ENCODE results near the gene FAR2.
A peak's percentile ranks its signal among the peaks of the same experiment; 100 is the strongest.
"Not testable (repeated sequence)": the region's sequence is repeated elsewhere in the genome, so short reads cannot be mapped to it uniquely, and the experiment has no call there.

The FAR2 gene

GRCh38 chr12:29148911-29149690 lies at the start of gene FAR2:
Gene FAR2, plus strand, starts transcription at chr12:29149278. Its CDS starts 121,172 bp downstream, at chr12:29270450.
- DNase-seq, result peak; percentile 44

GRCh38 chr12:29102741-29103140 lies 46.3 kb upstream of the FAR2 start:
- DNase-seq, result peak; percentile 49

GRCh38 chr12:29103539-29103974 lies 45.5 kb upstream of the FAR2 start:
- peak; percentile 81 for DNase-seq

GRCh38 chr12:29104516-29104915 lies 44.6 kb upstream of the FAR2 start:
- DNase-seq, result peak; percentile 34

- DNase-seq, result no peak
These were observed 38.3 kb upstream of the FAR2 start for GRCh38 chr12:29110506-29111442.

- no peak for DNase-seq
These were observed 36.0 kb upstream of the FAR2 start for GRCh38 chr12:29113101-29113500.

- no peak for DNase-seq
These were observed 32.7 kb upstream of the FAR2 start for GRCh38 chr12:29116414-29116813.

- no peak for DNase-seq
These were observed 17.5 kb upstream of the FAR2 start for GRCh38 chr12:29131539-29131938.

GRCh38 chr12:29132316-29132715 lies 16.8 kb upstream of the FAR2 start:
- DNase-seq, result no peak

GRCh38 chr12:29133181-29133580 lies 15.9 kb upstream of the FAR2 start:
- no peak for DNase-seq

GRCh38 chr12:29133680-29134079 lies 15.4 kb upstream of the FAR2 start:
- no peak for DNase-seq

- not testable (repeated sequence) for DNase-seq
These were observed 10.8 kb upstream of the FAR2 start for GRCh38 chr12:29138256-29138655.

- DNase-seq, result not testable (repeated sequence)
These were observed 10.2 kb upstream of the FAR2 start for GRCh38 chr12:29138855-29139254.

- DNase-seq, result no peak
These were observed 3.5 kb upstream of the FAR2 start for GRCh38 chr12:29145372-29146170.

- no peak for DNase-seq
These were observed 2.9 kb upstream of the FAR2 start for GRCh38 chr12:29146196-29146595.

- no peak for DNase-seq
These were observed 1.1 kb upstream of the FAR2 start for GRCh38 chr12:29147731-29148595.

GRCh38 chr12:29148596-29148910 lies 525 bp upstream of the FAR2 start:
- DNase-seq, result no peak

- no peak for DNase-seq
These were observed 708 bp downstream of the FAR2 start for GRCh38 chr12:29149691-29150281.

- no peak for DNase-seq
These were observed 1.4 kb downstream of the FAR2 start for GRCh38 chr12:29150462-29150861.

GRCh38 chr12:29152223-29152868 lies 3.3 kb downstream of the FAR2 start:
- no peak for DNase-seq

GRCh38 chr12:29152981-29153630 lies 4.0 kb downstream of the FAR2 start:
- no peak for DNase-seq

All from CD4-positive, alpha-beta T cell treated with Interleukin-4 for 4 hours (primary cell).